Activated CD4-positive, alpha-beta memory T cell treated with anti-CD3 and anti-CD28 coated beads for 36 hours (primary cell): ENCODE measurements around the gene DNMT1. TPM values are rescaled to one million over a fixed set of nuclear protein-coding genes. Genes with fewer than 3 reads are reported as not detected.
"Not testable (repeated sequence)": the region's sequence is repeated elsewhere in the genome, so short reads cannot be mapped to it uniquely, and the experiment has no call there.

Experiments used
- CTCF ChIA-PET: fragments of 350-600 bp; sonication (Branson Sonifier 250); formaldehyde crosslinking; loops from one replicate; lab custom pipeline; 2021; ENCODE audit warnings: antibody characterized with exemption, inconsistent platforms; lab: Charles Lee
- POLR2A ChIA-PET: fragments of 350-600 bp; sonication (Branson Sonifier 250); formaldehyde crosslinking; loops from one replicate; lab custom pipeline; 2021; ENCODE audit warnings: antibody characterized with exemption; lab: Charles Lee
- DNase-seq: peaks from one replicate; pipeline ENCODE4 v3.0.0-alpha.2; 2020
- H3K27ac Mint-ChIP-seq: one replicate; pipeline ENCODE4 v1.8.0; 2021; ENCODE audit warnings: mixed read lengths
- H3K27me3 Mint-ChIP-seq: one replicate; pipeline ENCODE4 v1.8.0; 2021; ENCODE audit warnings: mixed read lengths
- H3K36me3 Mint-ChIP-seq: one replicate; pipeline ENCODE4 v1.8.0; 2021; ENCODE audit warnings: mixed read lengths
- H3K4me1 Mint-ChIP-seq: one replicate; pipeline ENCODE4 v1.8.0; 2021; ENCODE audit warnings: low read depth, mixed read lengths
- H3K4me3 Mint-ChIP-seq: one replicate; pipeline ENCODE4 v1.8.0; 2021; ENCODE audit warnings: mild to moderate bottlenecking, mixed read lengths
- H3K9me3 Mint-ChIP-seq: one replicate; pipeline ENCODE4 v1.8.0; 2021; ENCODE audit warnings: mixed read lengths
- intact Hi-C: fragments of 100-400 bp; cut with micrococcal nuclease; formaldehyde crosslinking; loops from one replicate; pipeline ENCODE4 v1.15.1; 2023
- total RNA-seq, 2 experiments: library from RNA; stranded (reverse); gene quantifications; one replicate each; pipeline ENCODE4 v1.2.3, GENCODE V29; 2021

The DNMT1 gene
- total RNA-seq, 2 experiments from 2014 or later = 356 to 357 TPM

- POLR2A ChIA-PET = no interaction called here
- no peaks in the 10 kb centered on the region for H3K27me3 Mint-ChIP-seq
- intact Hi-C loops = no loop called here
- peaks cover 15% of the 10 kb centered on the region for H3K4me1 Mint-ChIP-seq
- H3K36me3 Mint-ChIP-seq = peaks cover 31% of the 10 kb centered on the region
- no peak overlapping the region for H3K4me3 Mint-ChIP-seq
- H3K9me3 Mint-ChIP-seq = no peaks in the 10 kb centered on the region
- H3K27ac Mint-ChIP-seq = no peak overlapping the region
- no peak for DNase-seq
- CTCF ChIA-PET = interaction anchor here (2.5 kb wide), 1 partner anchor 68 kb away, joined by 10 read pairs; no protein-coding TSS in a partner anchor
Observed at GRCh38 chr19:10182076-10182475, 12.7 kb downstream of the DNMT1 start.

GRCh38 chr19:10180459-10180858 lies 14.3 kb downstream of the DNMT1 start:
- DNase-seq = no peak
- intact Hi-C loops = no loop called here
- peaks cover 11% of the 10 kb centered on the region for H3K4me1 Mint-ChIP-seq
- H3K36me3 Mint-ChIP-seq = peaks cover 34% of the 10 kb centered on the region
- H3K27me3 Mint-ChIP-seq = no peaks in the 10 kb centered on the region
- POLR2A ChIA-PET = no interaction called here
- H3K27ac Mint-ChIP-seq = no peak overlapping the region
- CTCF ChIA-PET = interaction anchor here (2.5 kb wide), 1 partner anchor 70 kb away, joined by 10 read pairs; no protein-coding TSS in a partner anchor
- H3K4me3 Mint-ChIP-seq = no peak overlapping the region
- H3K9me3 Mint-ChIP-seq = no peaks in the 10 kb centered on the region

- Mint-ChIP-seq H3K36me3 (peaks cover 36% of the 10 kb centered on the region), H3K4me1 (peaks cover 11% of the 10 kb centered on the region)
- H3K4me3 Mint-ChIP-seq, DNase-seq, intact Hi-C loops, H3K27ac Mint-ChIP-seq, H3K27me3 Mint-ChIP-seq, POLR2A ChIA-PET, H3K9me3 Mint-ChIP-seq: not testable (repeated sequence)
- CTCF ChIA-PET = interaction anchor here (0.6 to 1.3 kb wide), 2 partner anchors 37 to 756 kb away, joined by 3 read pairs; no protein-coding TSS in a partner anchor
Observed at GRCh38 chr19:10180024-10180423, 14.7 kb downstream of the DNMT1 start.

GRCh38 chr19:10173527-10173926 lies 21.2 kb downstream of the DNMT1 start:
- Mint-ChIP-seq H3K4me3 (no peak overlapping the region), H3K27ac (peak overlapping the region; percentile 54), H3K36me3 (peaks cover 57% of the 10 kb centered on the region), H3K4me1 (peaks cover 11% of the 10 kb centered on the region), H3K9me3 (no peaks in the 10 kb centered on the region), H3K27me3 (no peaks in the 10 kb centered on the region)
- intact Hi-C loops = no loop called here
- ChIA-PET CTCF (interaction anchor here (0.6 kb wide), 1 partner anchor 46 kb away, joined by 3 read pairs; no protein-coding TSS in a partner anchor), POLR2A (no interaction called here)
- no peak for DNase-seq

- CTCF ChIA-PET = interaction anchor here (1.4 kb wide), 1 partner anchor 82 kb away, joined by 4 read pairs; no protein-coding TSS in a partner anchor
- Mint-ChIP-seq H3K4me3 (no peak overlapping the region), H3K36me3 (peaks cover 56% of the 10 kb centered on the region), H3K4me1 (peaks cover 11% of the 10 kb centered on the region), H3K27ac (peak overlapping the region; percentile 56), H3K9me3 (no peaks in the 10 kb centered on the region), H3K27me3 (no peaks in the 10 kb centered on the region)
- intact Hi-C loops = no loop called here
- POLR2A ChIA-PET = no interaction called here
- DNase-seq = no peak
Observed at GRCh38 chr19:10168386-10168948, 26.3 kb downstream of the DNMT1 start.

GRCh38 chr19:10167459-10167858 lies 27.3 kb downstream of the DNMT1 start:
- H3K27ac Mint-ChIP-seq = no peak overlapping the region
- no peak overlapping the region for H3K4me3 Mint-ChIP-seq
- H3K9me3 Mint-ChIP-seq = no peaks in the 10 kb centered on the region
- DNase-seq = no peak
- H3K27me3 Mint-ChIP-seq = no peaks in the 10 kb centered on the region
- intact Hi-C loops = no loop called here
- ChIA-PET POLR2A (interaction anchor here (0.8 kb wide), 1 partner anchor 17 kb away, joined by 4 read pairs; no protein-coding TSS in a partner anchor), CTCF (interaction anchor here (1.3 kb wide), 1 partner anchor 54 kb away, joined by 3 read pairs; no protein-coding TSS in a partner anchor)
- peaks cover 57% of the 10 kb centered on the region for H3K36me3 Mint-ChIP-seq
- peaks cover 11% of the 10 kb centered on the region for H3K4me1 Mint-ChIP-seq

- H3K4me1 Mint-ChIP-seq = peaks cover 11% of the 10 kb centered on the region
- H3K27ac Mint-ChIP-seq, H3K27me3 Mint-ChIP-seq, DNase-seq, intact Hi-C loops, CTCF ChIA-PET, H3K4me3 Mint-ChIP-seq, H3K9me3 Mint-ChIP-seq: not testable (repeated sequence)
- POLR2A ChIA-PET = interaction anchor here (0.8 kb wide), 1 partner anchor 18 kb away, joined by 4 read pairs; no protein-coding TSS in a partner anchor
- peaks cover 55% of the 10 kb centered on the region for H3K36me3 Mint-ChIP-seq
Observed at GRCh38 chr19:10166501-10166900, 28.3 kb downstream of the DNMT1 start.

GRCh38 chr19:10166046-10166445 lies 28.7 kb downstream of the DNMT1 start:
- POLR2A ChIA-PET = no interaction called here
- Mint-ChIP-seq H3K4me1 (peaks cover 11% of the 10 kb centered on the region), H3K4me3 (no peak overlapping the region), H3K27ac (no peak overlapping the region), H3K36me3 (peaks cover 56% of the 10 kb centered on the region), H3K27me3 (no peaks in the 10 kb centered on the region), H3K9me3 (no peaks in the 10 kb centered on the region)
- intact Hi-C loops = no loop called here
- DNase-seq = no peak
- CTCF ChIA-PET = no interaction called here

GRCh38 chr19:10163536-10163935 lies 31.2 kb downstream of the DNMT1 start:
- intact Hi-C loops = no loop called here
- CTCF ChIA-PET = interaction anchor here (1.4 kb wide), 1 partner anchor 86 kb away, joined by 6 read pairs; no protein-coding TSS in a partner anchor
- peaks cover 64% of the 10 kb centered on the region for H3K36me3 Mint-ChIP-seq
- peaks cover 3% of the 10 kb centered on the region for H3K4me1 Mint-ChIP-seq
- DNase-seq = no peak
- no peak overlapping the region for H3K4me3 Mint-ChIP-seq
- no peak overlapping the region for H3K27ac Mint-ChIP-seq
- H3K27me3 Mint-ChIP-seq = no peaks in the 10 kb centered on the region
- POLR2A ChIA-PET = no interaction called here
- H3K9me3 Mint-ChIP-seq = no peaks in the 10 kb centered on the region

- intact Hi-C loops = no loop called here
- no peaks in the 10 kb centered on the region for H3K27me3 Mint-ChIP-seq
- peaks cover 74% of the 10 kb centered on the region for H3K36me3 Mint-ChIP-seq
- H3K27ac Mint-ChIP-seq = no peak overlapping the region
- DNase-seq = no peak
- H3K4me1 Mint-ChIP-seq = no peaks in the 10 kb centered on the region
- ChIA-PET CTCF (no interaction called here), POLR2A (no interaction called here)
- H3K9me3 Mint-ChIP-seq = no peaks in the 10 kb centered on the region
- H3K4me3 Mint-ChIP-seq = no peak overlapping the region
Observed at GRCh38 chr19:10159610-10160009, 35.1 kb downstream of the DNMT1 start.

GRCh38 chr19:10158485-10158884 lies 36.3 kb downstream of the DNMT1 start:
- Mint-ChIP-seq H3K9me3 (no peaks in the 10 kb centered on the region), H3K27ac (no peak overlapping the region), H3K4me1 (no peaks in the 10 kb centered on the region), H3K36me3 (peaks cover 78% of the 10 kb centered on the region), H3K27me3 (no peaks in the 10 kb centered on the region), H3K4me3 (no peak overlapping the region)
- ChIA-PET CTCF (no interaction called here), POLR2A (no interaction called here)
- DNase-seq = no peak
- intact Hi-C loops = no loop called here

- ChIA-PET CTCF (no interaction called here), POLR2A (no interaction called here)
- Mint-ChIP-seq H3K27me3 (no peaks in the 10 kb centered on the region), H3K4me1 (no peaks in the 10 kb centered on the region), H3K27ac (no peak overlapping the region), H3K9me3 (no peaks in the 10 kb centered on the region), H3K4me3 (no peak overlapping the region), H3K36me3 (peaks cover 76% of the 10 kb centered on the region)
- DNase-seq = no peak
- intact Hi-C loops = no loop called here
Observed at GRCh38 chr19:10158071-10158470, 36.7 kb downstream of the DNMT1 start.

GRCh38 chr19:10155839-10156238 lies 38.9 kb downstream of the DNMT1 start:
- H3K9me3 Mint-ChIP-seq = no peaks in the 10 kb centered on the region
- H3K4me3 Mint-ChIP-seq = no peak overlapping the region

More at GRCh38 chr19:10155839-10156238, 38.9 kb downstream of the DNMT1 start:
- ChIA-PET CTCF (interaction anchor here (1.0 kb wide), 1 partner anchor 29 kb away, joined by 3 read pairs; no protein-coding TSS in a partner anchor), POLR2A (no interaction called here)
- intact Hi-C loops = no loop called here
- no peaks in the 10 kb centered on the region for H3K4me1 Mint-ChIP-seq
- DNase-seq = no peak
- no peak overlapping the region for H3K27ac Mint-ChIP-seq
- peaks cover 83% of the 10 kb centered on the region for H3K36me3 Mint-ChIP-seq
- no peaks in the 10 kb centered on the region for H3K27me3 Mint-ChIP-seq
